ENCODE results near the gene RPS16. TPM values are rescaled to one million over a fixed set of nuclear protein-coding genes. Genes with fewer than 3 reads are reported as not detected.

Gene RPS16
- total RNA-seq, 1 donor from 2014 or later, result 2,020 TPM

GRCh38 chr19:39406656-39407409 is 28.9 kb downstream of the RPS16 start, which contains the start of gene ZFP36:
Gene ZFP36, plus strand, starts transcription at chr19:39406847. Its CDS starts 58 bp downstream, at chr19:39406905.
- TF ChIP-seq, protein P1, sequence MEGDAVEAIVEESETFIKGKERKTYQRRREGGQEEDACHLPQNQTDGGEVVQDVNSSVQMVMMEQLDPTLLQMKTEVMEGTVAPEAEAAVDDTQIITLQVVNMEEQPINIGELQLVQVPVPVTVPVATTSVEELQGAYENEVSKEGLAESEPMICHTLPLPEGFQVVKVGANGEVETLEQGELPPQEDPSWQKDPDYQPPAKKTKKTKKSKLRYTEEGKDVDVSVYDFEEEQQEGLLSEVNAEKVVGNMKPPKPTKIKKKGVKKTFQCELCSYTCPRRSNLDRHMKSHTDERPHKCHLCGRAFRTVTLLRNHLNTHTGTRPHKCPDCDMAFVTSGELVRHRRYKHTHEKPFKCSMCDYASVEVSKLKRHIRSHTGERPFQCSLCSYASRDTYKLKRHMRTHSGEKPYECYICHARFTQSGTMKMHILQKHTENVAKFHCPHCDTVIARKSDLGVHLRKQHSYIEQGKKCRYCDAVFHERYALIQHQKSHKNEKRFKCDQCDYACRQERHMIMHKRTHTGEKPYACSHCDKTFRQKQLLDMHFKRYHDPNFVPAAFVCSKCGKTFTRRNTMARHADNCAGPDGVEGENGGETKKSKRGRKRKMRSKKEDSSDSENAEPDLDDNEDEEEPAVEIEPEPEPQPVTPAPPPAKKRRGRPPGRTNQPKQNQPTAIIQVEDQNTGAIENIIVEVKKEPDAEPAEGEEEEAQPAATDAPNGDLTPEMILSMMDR (conservative IDR thresholded peaks at IDR 0.05), result no peak
- Mint-ChIP-seq H3K36me3 (ENCODE audit: low read depth) (no peaks in the 10 kb centered on the region), H3K9me3 (no peaks in the 10 kb centered on the region), H3K4me1 (peaks cover 45% of the 10 kb centered on the region), H3K27ac (ENCODE audit: unreplicated experiment) (no peak within 1 kb of the TSS), H3K4me3 (peak within 1 kb of the TSS; percentile 93), H3K27me3 (ENCODE audit: low read depth) (peaks cover 33% of the 10 kb centered on the region)
- peak; percentile 65 for DNase-seq (ENCODE audit: low read depth, low spot score)

DNA sequence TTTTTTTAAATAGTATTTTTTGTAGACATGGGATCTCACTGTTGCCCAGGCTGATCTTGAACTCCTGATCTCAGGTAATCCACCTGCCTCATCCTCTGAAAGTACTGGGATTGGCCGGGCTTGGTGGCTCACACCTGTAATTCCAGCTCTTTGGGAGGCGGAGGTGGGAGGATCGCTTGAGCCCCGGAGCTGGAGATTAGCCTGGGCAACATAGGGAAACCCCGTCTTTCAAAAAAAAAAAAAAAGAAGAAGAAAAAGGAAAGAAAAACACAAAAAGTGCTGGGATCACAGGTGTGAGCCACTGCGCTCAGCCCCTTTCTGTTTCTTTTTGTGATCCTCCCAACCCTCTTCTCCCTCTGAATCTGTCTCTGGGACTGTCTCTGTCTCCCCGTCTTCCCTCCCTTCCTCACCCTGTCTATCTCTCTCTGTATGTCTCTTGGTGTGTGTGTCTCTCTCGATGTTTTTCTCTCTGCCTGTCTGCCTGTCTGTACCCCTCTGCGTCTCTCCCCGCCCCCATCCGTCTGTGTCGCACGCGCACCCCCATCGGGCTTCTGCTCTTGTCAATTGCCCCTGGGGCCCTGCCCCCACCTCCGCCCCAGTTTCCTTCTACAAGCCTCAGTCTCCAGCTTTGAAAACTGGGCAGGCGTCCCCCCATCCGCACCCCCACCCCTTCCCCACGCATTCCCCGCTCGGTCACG is 29.6 kb downstream of the RPS16 start:
- Mint-ChIP-seq H3K27ac (ENCODE audit: unreplicated experiment) (no peak overlapping the region), H3K4me1 (peaks cover 45% of the 10 kb centered on the region), H3K9me3 (no peaks in the 10 kb centered on the region), H3K36me3 (ENCODE audit: low read depth) (no peaks in the 10 kb centered on the region), H3K4me3 (peak overlapping the region; percentile 89), H3K27me3 (ENCODE audit: low read depth) (peaks cover 27% of the 10 kb centered on the region)
- no peak for DNase-seq (ENCODE audit: low read depth, low spot score)
- TF ChIP-seq, protein P1 (conservative IDR thresholded peaks at IDR 0.05), result no peak

GRCh38 chr19:39405261-39405957 is 30.3 kb downstream of the RPS16 start:
- Mint-ChIP-seq H3K4me1 (peaks cover 41% of the 10 kb centered on the region), H3K27ac (ENCODE audit: unreplicated experiment) (no peak overlapping the region)

GRCh38 chr19:39403331-39404312 is 32.1 kb downstream of the RPS16 start:
- H3K27me3 Mint-ChIP-seq (ENCODE audit: low read depth), result peaks cover 18% of the 10 kb centered on the region
- TF ChIP-seq, protein P1 (conservative IDR thresholded peaks at IDR 0.05), result no peak
- H3K27ac Mint-ChIP-seq (ENCODE audit: unreplicated experiment), result peak overlapping the region; percentile 38
- peak overlapping the region; percentile 82 for H3K4me3 Mint-ChIP-seq
- DNase-seq (ENCODE audit: low read depth, low spot score), result peak; percentile 46
- H3K36me3 Mint-ChIP-seq (ENCODE audit: low read depth), result no peaks in the 10 kb centered on the region
- H3K9me3 Mint-ChIP-seq, result no peaks in the 10 kb centered on the region
- H3K4me1 Mint-ChIP-seq, result peaks cover 33% of the 10 kb centered on the region

More at GRCh38 chr19:39405261-39405957, 30.3 kb downstream of the RPS16 start:
- Mint-ChIP-seq H3K9me3 (no peaks in the 10 kb centered on the region), H3K27me3 (ENCODE audit: low read depth) (peaks cover 21% of the 10 kb centered on the region), H3K36me3 (ENCODE audit: low read depth) (no peaks in the 10 kb centered on the region), H3K4me3 (peak overlapping the region; percentile 89)
- DNase-seq (ENCODE audit: low read depth, low spot score), result no peak
- TF ChIP-seq, protein P1 (conservative IDR thresholded peaks at IDR 0.05), result no peak
